ENCODE data around the gene MRC1.

MRC1 gene

DNA sequence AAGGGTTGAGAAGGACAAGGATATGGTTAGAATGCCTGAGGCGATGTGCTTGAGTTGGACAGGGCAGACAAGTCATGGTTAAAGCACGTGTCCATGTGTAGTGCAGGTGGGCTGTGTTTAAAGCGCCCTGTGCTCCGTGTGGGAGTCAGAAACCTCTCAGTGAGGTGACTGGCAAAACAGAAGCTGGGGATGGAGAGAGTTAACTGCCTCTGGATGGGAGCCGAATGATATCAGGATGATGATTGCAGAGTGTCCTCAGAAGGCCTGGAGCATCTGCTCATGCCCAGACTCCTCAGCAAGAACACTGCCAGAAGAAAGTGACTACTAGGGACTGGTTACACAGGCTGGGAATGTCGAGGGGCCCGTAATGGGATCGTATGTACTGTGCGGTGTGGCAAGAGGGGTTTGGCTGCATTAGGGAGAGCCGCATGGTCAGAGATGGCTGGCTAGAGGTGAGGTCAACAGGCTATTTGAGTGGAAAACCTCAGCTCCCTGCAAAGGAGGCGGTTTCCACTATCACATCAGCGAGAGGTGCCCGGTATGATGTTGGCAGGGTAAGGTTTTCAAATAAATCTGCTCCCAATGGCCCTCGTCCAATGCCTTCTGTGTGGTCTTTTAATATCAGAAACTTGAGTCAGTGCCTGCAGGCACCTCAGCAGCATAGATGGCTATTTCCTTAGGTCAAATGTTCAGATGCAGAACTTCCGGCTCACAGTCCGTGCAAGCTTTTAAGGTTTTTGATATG lies 26.1 kb upstream of the MRC1 start:
- DNase-seq = no peak
- H3K27ac ChIP-seq (ENCODE audit: insufficient read depth, low read length, poor library complexity, severe bottlenecking) = no peak overlapping the region
- H3K4me1 ChIP-seq (ENCODE audit: control insufficient read depth, insufficient read depth, low read length, poor library complexity, severe bottlenecking) = no peaks in the 10 kb centered on the region
- H3K36me3 ChIP-seq (ENCODE audit: control insufficient read depth, insufficient read depth, low read length) = no peaks in the 10 kb centered on the region
- H3K9me3 ChIP-seq (ENCODE audit: control insufficient read depth, low read length) = no peaks in the 10 kb centered on the region
- H3K27me3 ChIP-seq (replicated peaks; ENCODE audit: control insufficient read depth, insufficient read depth, low read length, poor library complexity, severe bottlenecking) = no peaks in the 10 kb centered on the region
- no peak overlapping the region for H3K4me3 ChIP-seq (ENCODE audit: insufficient read depth, low read depth, low read length, poor library complexity, severe bottlenecking)

DNA sequence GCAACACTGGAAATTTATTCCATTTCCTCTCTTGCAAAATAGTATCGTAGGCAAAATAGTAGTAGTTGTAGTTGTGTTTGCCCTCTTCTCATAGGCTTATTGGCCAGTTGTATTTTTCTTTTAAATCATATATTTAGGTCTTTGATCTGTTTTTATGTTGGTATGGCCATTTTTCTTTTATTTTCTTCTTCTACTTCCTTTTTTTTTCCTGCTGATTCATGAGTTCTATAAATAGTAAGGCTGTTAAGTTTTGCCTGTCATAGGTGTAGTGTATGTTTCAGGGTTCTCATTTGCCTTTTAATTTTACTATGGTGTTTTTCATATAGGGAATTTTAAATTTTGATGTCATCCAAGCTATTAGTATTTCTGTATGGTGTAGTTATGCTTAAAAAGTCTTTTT lies 25.4 kb upstream of the MRC1 start:
- no peak overlapping the region for H3K27ac ChIP-seq (ENCODE audit: insufficient read depth, low read length, poor library complexity, severe bottlenecking)
- no peaks in the 10 kb centered on the region for H3K27me3 ChIP-seq (replicated peaks; ENCODE audit: control insufficient read depth, insufficient read depth, low read length, poor library complexity, severe bottlenecking)
- no peaks in the 10 kb centered on the region for H3K36me3 ChIP-seq (ENCODE audit: control insufficient read depth, insufficient read depth, low read length)
- H3K4me1 ChIP-seq (ENCODE audit: control insufficient read depth, insufficient read depth, low read length, poor library complexity, severe bottlenecking) = no peaks in the 10 kb centered on the region
- no peak overlapping the region for H3K4me3 ChIP-seq (ENCODE audit: insufficient read depth, low read depth, low read length, poor library complexity, severe bottlenecking)
- H3K9me3 ChIP-seq (ENCODE audit: control insufficient read depth, low read length) = no peaks in the 10 kb centered on the region
- no peak for DNase-seq

DNA sequence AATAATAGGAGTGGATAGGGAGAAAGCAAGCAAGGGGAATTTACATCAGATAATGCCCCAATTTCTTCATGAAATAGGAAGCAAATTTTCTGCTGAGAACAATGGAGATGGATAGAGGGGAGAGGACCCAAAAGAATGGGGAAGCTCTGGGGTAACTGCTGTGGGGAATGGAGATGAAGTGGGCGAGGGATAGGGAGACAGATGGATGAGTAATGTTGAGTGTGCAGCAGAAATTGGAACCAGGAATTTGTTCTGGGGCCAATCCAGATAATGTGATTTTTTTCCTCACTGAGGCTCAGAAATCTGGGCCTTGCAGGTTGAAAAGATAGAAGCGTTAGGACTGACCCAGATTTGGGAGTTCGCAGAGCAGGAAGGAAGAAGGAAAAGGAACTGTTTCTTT lies 24.5 kb upstream of the MRC1 start:
- no peak overlapping the region for H3K4me3 ChIP-seq (ENCODE audit: insufficient read depth, low read depth, low read length, poor library complexity, severe bottlenecking)
- no peak for DNase-seq
- no peak overlapping the region for H3K27ac ChIP-seq (ENCODE audit: insufficient read depth, low read length, poor library complexity, severe bottlenecking)
- H3K4me1 ChIP-seq (ENCODE audit: control insufficient read depth, insufficient read depth, low read length, poor library complexity, severe bottlenecking) = no peaks in the 10 kb centered on the region
- H3K27me3 ChIP-seq (replicated peaks; ENCODE audit: control insufficient read depth, insufficient read depth, low read length, poor library complexity, severe bottlenecking) = no peaks in the 10 kb centered on the region
- H3K36me3 ChIP-seq (ENCODE audit: control insufficient read depth, insufficient read depth, low read length) = no peaks in the 10 kb centered on the region
- H3K9me3 ChIP-seq (ENCODE audit: control insufficient read depth, low read length) = no peaks in the 10 kb centered on the region

DNA sequence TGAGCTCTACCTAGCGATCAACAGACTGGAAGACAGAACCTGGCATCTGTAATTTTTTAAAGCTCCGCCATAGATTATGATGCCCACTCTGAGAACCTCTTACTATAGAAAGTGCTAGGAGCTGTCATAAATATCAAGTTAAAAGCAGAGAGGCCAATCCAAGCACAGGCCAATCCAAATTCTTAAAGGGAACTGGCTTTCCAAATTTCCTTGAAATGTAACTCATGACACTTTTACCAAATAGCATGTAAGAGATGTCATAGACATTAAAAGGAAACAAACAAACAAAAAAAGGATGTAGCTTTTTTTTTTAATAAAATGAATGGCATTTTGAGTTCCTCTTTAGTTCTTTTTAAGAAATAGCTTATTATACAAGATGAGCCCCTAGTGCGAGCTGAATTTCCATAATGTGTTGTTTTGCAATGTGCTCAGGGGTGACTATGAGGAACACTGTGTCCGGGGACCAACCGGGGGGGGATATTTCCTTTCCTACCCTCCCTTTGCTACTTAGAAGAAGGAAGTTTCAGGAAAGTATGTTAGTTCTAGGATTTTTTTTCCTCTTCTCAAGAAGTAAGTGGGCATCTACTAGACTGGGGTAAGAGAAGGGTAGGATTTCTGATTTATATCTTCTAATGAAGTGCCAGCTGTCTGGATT lies 23.7 kb upstream of the MRC1 start:
- Histone ChIP-seq H3K27ac (ENCODE audit: insufficient read depth, low read length, poor library complexity, severe bottlenecking) (no peak overlapping the region), H3K4me1 (ENCODE audit: control insufficient read depth, insufficient read depth, low read length, poor library complexity, severe bottlenecking) (no peaks in the 10 kb centered on the region), H3K4me3 (ENCODE audit: insufficient read depth, low read depth, low read length, poor library complexity, severe bottlenecking) (no peak overlapping the region), H3K9me3 (ENCODE audit: control insufficient read depth, low read length) (no peaks in the 10 kb centered on the region), H3K36me3 (ENCODE audit: control insufficient read depth, insufficient read depth, low read length) (no peaks in the 10 kb centered on the region), H3K27me3 (replicated peaks; ENCODE audit: control insufficient read depth, insufficient read depth, low read length, poor library complexity, severe bottlenecking) (no peaks in the 10 kb centered on the region)
- DNase-seq = no peak

DNA sequence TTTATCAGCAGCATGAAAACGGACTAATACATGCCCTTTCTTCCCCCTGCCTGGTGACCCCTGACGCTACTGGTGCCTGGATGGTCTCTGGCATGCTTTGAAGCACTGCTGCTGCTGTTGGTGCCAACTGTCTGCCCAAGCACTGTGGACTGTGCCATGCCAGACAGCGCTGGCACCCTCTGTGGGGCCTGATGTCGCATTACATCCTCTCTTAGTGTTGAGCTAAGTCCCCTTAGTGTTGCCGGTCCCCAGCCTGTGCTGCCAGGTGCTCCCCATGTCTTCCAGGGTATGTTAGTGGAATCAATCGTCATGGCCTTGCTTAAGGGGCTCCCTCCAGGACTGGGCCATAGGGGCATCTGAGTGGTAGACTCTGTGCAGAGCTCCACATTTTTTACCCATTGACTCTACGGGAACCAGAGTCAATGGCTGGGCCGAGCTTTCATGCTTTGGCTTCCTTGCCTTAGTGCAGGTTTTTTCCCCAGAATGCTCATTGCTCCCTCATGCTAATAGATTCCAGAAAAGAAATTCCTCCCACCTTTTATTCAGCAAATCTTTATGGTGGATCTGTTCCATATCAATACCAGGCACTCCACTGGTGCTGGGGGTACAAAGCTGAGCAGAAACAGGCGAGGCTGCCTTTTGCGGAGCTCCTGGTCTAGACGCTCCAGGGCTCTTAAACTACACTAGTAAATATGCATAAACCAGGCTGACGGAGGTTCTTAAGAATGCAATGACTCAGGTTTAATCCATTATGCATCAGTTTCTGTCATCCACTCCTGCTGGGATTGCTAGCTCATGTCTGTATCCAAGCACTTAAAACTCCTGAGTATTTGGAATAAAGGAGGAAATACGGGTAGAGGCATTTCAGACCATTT lies 21.8 kb upstream of the MRC1 start:
- Histone ChIP-seq H3K27ac (ENCODE audit: insufficient read depth, low read length, poor library complexity, severe bottlenecking) (no peak overlapping the region), H3K27me3 (replicated peaks; ENCODE audit: control insufficient read depth, insufficient read depth, low read length, poor library complexity, severe bottlenecking) (no peaks in the 10 kb centered on the region), H3K36me3 (ENCODE audit: control insufficient read depth, insufficient read depth, low read length) (no peaks in the 10 kb centered on the region), H3K4me1 (ENCODE audit: control insufficient read depth, insufficient read depth, low read length, poor library complexity, severe bottlenecking) (no peaks in the 10 kb centered on the region), H3K4me3 (ENCODE audit: insufficient read depth, low read depth, low read length, poor library complexity, severe bottlenecking) (no peak overlapping the region), H3K9me3 (ENCODE audit: control insufficient read depth, low read length) (no peaks in the 10 kb centered on the region)
- DNase-seq = no peak

DNA sequence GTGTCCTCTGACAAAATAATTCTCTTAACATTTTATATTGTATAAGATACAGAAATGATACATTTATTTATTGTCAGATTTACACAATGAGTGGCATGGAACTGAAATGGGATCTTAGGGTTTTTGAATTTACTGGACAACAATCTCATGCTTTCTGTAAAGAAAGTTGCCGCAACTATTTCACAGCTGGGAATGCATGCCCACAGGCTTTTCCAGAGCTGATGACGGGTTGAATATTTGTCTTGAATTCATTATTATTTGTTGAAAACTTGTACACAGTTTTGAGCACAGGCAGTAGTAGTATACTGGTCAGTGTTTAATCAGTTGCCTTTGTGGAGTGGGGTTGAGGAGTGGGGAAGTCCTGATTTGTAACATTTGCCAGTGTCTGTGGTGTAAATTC lies 20.5 kb upstream of the MRC1 start:
- no peak overlapping the region for H3K27ac ChIP-seq (ENCODE audit: insufficient read depth, low read length, poor library complexity, severe bottlenecking)
- H3K4me1 ChIP-seq (ENCODE audit: control insufficient read depth, insufficient read depth, low read length, poor library complexity, severe bottlenecking) = no peaks in the 10 kb centered on the region
- no peak for DNase-seq
- H3K27me3 ChIP-seq (replicated peaks; ENCODE audit: control insufficient read depth, insufficient read depth, low read length, poor library complexity, severe bottlenecking) = no peaks in the 10 kb centered on the region
- H3K36me3 ChIP-seq (ENCODE audit: control insufficient read depth, insufficient read depth, low read length) = no peaks in the 10 kb centered on the region
- H3K4me3 ChIP-seq (ENCODE audit: insufficient read depth, low read depth, low read length, poor library complexity, severe bottlenecking) = no peak overlapping the region
- no peaks in the 10 kb centered on the region for H3K9me3 ChIP-seq (ENCODE audit: control insufficient read depth, low read length)

DNA sequence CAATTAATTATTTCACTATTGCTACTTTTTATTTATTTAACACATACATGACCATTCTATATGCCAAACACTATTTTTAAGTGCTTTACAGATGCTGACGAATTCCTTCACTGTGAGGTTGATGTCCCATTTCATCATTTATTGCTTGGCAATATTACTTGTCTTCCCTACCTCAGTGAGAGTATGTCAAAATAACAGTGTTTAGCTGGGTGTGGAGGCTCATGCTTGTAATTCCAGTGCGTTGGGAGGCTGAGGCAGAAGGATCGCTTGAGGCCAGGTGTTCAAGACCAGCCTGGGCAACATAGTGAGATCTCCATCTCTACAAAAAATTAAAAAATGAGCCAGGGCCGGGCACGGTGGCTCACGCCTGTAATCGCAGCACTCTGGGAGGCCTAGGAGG lies 19.8 kb upstream of the MRC1 start:
- H3K4me1 ChIP-seq (ENCODE audit: control insufficient read depth, insufficient read depth, low read length, poor library complexity, severe bottlenecking) = no peaks in the 10 kb centered on the region
- no peaks in the 10 kb centered on the region for H3K27me3 ChIP-seq (replicated peaks; ENCODE audit: control insufficient read depth, insufficient read depth, low read length, poor library complexity, severe bottlenecking)
- H3K9me3 ChIP-seq (ENCODE audit: control insufficient read depth, low read length) = no peaks in the 10 kb centered on the region
- H3K27ac ChIP-seq (ENCODE audit: insufficient read depth, low read length, poor library complexity, severe bottlenecking) = no peak overlapping the region
- no peak for DNase-seq
- no peak overlapping the region for H3K4me3 ChIP-seq (ENCODE audit: insufficient read depth, low read depth, low read length, poor library complexity, severe bottlenecking)
- no peaks in the 10 kb centered on the region for H3K36me3 ChIP-seq (ENCODE audit: control insufficient read depth, insufficient read depth, low read length)

DNA sequence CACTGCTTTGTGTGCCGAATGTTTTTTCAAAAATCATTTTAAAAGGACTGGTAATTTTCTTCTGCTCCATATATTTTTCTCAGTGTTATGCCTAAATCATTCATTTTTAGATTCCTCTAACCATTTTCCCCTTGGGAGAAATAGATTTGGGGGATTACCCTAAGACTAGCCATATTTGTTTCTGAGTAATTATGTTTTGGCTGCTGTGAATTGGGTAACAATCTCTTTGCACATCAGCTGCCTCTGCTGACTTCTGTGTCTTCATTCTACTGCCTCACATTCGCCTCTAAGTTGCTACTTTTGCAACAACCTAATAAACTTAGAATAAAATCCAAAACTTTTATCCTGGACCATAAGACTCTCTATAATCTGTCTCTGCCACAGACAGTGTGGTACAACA lies 18.5 kb upstream of the MRC1 start:
- no peak for DNase-seq
- Histone ChIP-seq H3K4me3 (ENCODE audit: insufficient read depth, low read depth, low read length, poor library complexity, severe bottlenecking) (no peak overlapping the region), H3K4me1 (ENCODE audit: control insufficient read depth, insufficient read depth, low read length, poor library complexity, severe bottlenecking) (no peaks in the 10 kb centered on the region), H3K9me3 (ENCODE audit: control insufficient read depth, low read length) (no peaks in the 10 kb centered on the region), H3K27ac (ENCODE audit: insufficient read depth, low read length, poor library complexity, severe bottlenecking) (no peak overlapping the region), H3K36me3 (ENCODE audit: control insufficient read depth, insufficient read depth, low read length) (no peaks in the 10 kb centered on the region), H3K27me3 (replicated peaks; ENCODE audit: control insufficient read depth, insufficient read depth, low read length, poor library complexity, severe bottlenecking) (no peaks in the 10 kb centered on the region)

DNA sequence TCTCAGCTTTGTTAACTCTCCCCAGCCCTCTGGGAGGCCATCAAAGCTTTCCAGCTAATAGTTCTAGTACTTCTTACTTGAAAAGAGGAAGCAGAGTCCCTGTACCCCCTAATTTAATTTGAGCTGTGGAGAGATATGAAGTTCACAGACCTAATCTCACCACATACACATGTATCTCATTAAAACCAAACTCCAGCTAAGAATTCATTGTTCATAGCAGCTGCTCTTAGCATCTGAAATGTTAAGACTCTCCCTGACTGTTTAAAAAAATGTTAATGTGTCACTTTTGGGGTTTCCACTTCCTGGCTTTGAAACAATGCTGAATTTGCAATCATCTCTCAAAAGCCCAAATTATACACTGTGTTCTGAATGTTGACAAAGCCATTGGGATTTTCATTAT lies 16.2 kb upstream of the MRC1 start:
- H3K36me3 ChIP-seq (ENCODE audit: control insufficient read depth, insufficient read depth, low read length) = no peaks in the 10 kb centered on the region
- no peaks in the 10 kb centered on the region for H3K4me1 ChIP-seq (ENCODE audit: control insufficient read depth, insufficient read depth, low read length, poor library complexity, severe bottlenecking)
- no peak for DNase-seq
- H3K9me3 ChIP-seq (ENCODE audit: control insufficient read depth, low read length) = no peaks in the 10 kb centered on the region
- no peak overlapping the region for H3K27ac ChIP-seq (ENCODE audit: insufficient read depth, low read length, poor library complexity, severe bottlenecking)
- no peak overlapping the region for H3K4me3 ChIP-seq (ENCODE audit: insufficient read depth, low read depth, low read length, poor library complexity, severe bottlenecking)
- no peaks in the 10 kb centered on the region for H3K27me3 ChIP-seq (replicated peaks; ENCODE audit: control insufficient read depth, insufficient read depth, low read length, poor library complexity, severe bottlenecking)
